K562 (cell line): ENCODE data around the gene COPG2. TPM values are rescaled to one million over a fixed set of nuclear protein-coding genes. Genes with fewer than 3 reads are reported as not detected.
A peak's percentile ranks its signal among the peaks of the same experiment; 100 is the strongest.

ENCODE experiments used
- ATAC-seq: fragments of 200-7000 bp; cut with Tn5 transposase; 3 replicates; pipeline ENCODE4 v1.9.1; 2020; ENCODE audit warnings: moderate library complexity
- BruUV-seq: library from RNA; stranded (reverse); fragments of 400-500 nt; replicated peaks from 2 replicates; lab custom pipeline; 2021; lab: Mats Ljungman, UMichigan
- CTCF ChIA-PET: fragments of 300-600 bp; formaldehyde crosslinking; extraction: SDS; loops from one replicate; lab custom pipeline; 2021; ENCODE audit warnings: low intra/inter-chr PET ratio; lab: Yijun Ruan, JAX
- POLR2A ChIA-PET: fragments of 300-600, 350-650 bp; sonication (Branson Sonifier 250); formaldehyde crosslinking; extraction: SDS; loops from one replicate; lab custom pipeline; 2021; ENCODE audit warnings: antibody characterized with exemption, inconsistent platforms; lab: Yijun Ruan, JAX
- DNase-seq, 4 experiments: peaks; one replicate each; pipeline versions ENCODE4 v3.0.0 to v3.0.0-alpha.2; 2011 to 2018; ENCODE audit warnings: low spot score in 3 of 4, mixed read lengths in 3 of 4; ENCODE audit errors: extremely low read depth in 1 of 4
- FAIRE-seq: peaks from 2 replicates; lab custom pipeline; 2011; peaks lifted over from hg19 to GRCh38; lab: Jason Lieb, UNC
- H2AFZ ChIP-seq: 2 replicates; pipeline ENCODE4 v1.6.0; 2011; ENCODE audit warnings: low read depth, low read length, control low read depth, inconsistent platforms
- H3K27ac ChIP-seq: fragments of 200-600 bp; 3 replicates; pipeline ENCODE4 v1.8.0; 2011; ENCODE audit warnings: low read depth, mild to moderate bottlenecking, control low read depth, inconsistent platforms, low read length, moderate library complexity, mixed read lengths; ENCODE audit errors: extremely low read depth
- H3K27me3 ChIP-seq, 2 experiments: fragments of 300-600 bp in 1 of 2; 2 replicates in 1 of 2; 3 replicates in 1 of 2; pipeline versions ENCODE4 v1.6.0 to v1.8.0; 2011; ENCODE audit warnings: inconsistent platforms in 2 of 2, low read length in 2 of 2, mild to moderate bottlenecking in 1 of 2, mixed read lengths in 1 of 2, moderate library complexity in 1 of 2; ENCODE audit not compliant: control insufficient read depth in 2 of 2, insufficient read depth in 2 of 2
- H3K36me3 ChIP-seq: fragments of 300-600 bp; 3 replicates; pipeline ENCODE4 v1.8.0; 2011; ENCODE audit warnings: mild to moderate bottlenecking, low read length, inconsistent platforms; ENCODE audit not compliant: control insufficient read depth, insufficient read depth
- H3K4me1 ChIP-seq, 2 experiments: fragments of 200-600 bp in 1 of 2; replicated peaks in 1 of 2; 2 replicates in 1 of 2; 3 replicates in 1 of 2; pipeline versions ENCODE4 v1.5.1 to v1.8.0; 2011; ENCODE audit warnings: inconsistent platforms in 2 of 2, low read length in 2 of 2, mild to moderate bottlenecking in 1 of 2, mixed read lengths in 1 of 2, moderate library complexity in 1 of 2; ENCODE audit not compliant: control insufficient read depth in 2 of 2, insufficient read depth in 2 of 2
- H3K4me2 ChIP-seq: 2 replicates; pipeline ENCODE4 v1.6.1; 2011; ENCODE audit warnings: low read length, control low read depth, inconsistent platforms, mixed read lengths; ENCODE audit not compliant: insufficient read depth
- H3K4me3 ChIP-seq: fragments of 200-600 bp; sonication (generic), shearing (Covaris generic); 2 replicates; pipeline ENCODE4 v1.5.1; 2016; ENCODE audit warnings: control low read depth, inconsistent platforms
- H3K79me2 ChIP-seq: fragments of 200-600 bp; 3 replicates; pipeline ENCODE4 v1.8.0; 2011; ENCODE audit warnings: low read length, inconsistent platforms; ENCODE audit not compliant: control insufficient read depth, insufficient read depth
- H3K9ac ChIP-seq, 2 experiments: 2 replicates each; pipeline versions ENCODE4 v1.6.0 to v1.6.1; 2011; ENCODE audit warnings: low read depth in 2 of 2, low read length in 2 of 2, control low read depth in 1 of 2, inconsistent platforms in 1 of 2, mild to moderate bottlenecking in 1 of 2, mixed read lengths in 1 of 2; ENCODE audit not compliant: insufficient read depth in 1 of 2
- H3K9me1 ChIP-seq: one replicate; pipeline ENCODE4 v1.6.0; 2011; ENCODE audit warnings: inconsistent platforms, mild to moderate bottlenecking, low read length, moderate library complexity; ENCODE audit not compliant: control insufficient read depth, insufficient read depth
- H3K9me3 ChIP-seq: replicated peaks from 2 replicates; pipeline ENCODE4 v1.5.1; 2011; ENCODE audit warnings: low read depth, low read length, inconsistent platforms; ENCODE audit not compliant: control insufficient read depth, insufficient read depth
- H4K20me1 ChIP-seq: replicated peaks from 2 replicates; pipeline ENCODE4 v1.6.1; 2011; ENCODE audit warnings: low read length, inconsistent platforms, mixed read lengths; ENCODE audit not compliant: control insufficient read depth, insufficient read depth
- NCOR1 ChIP-seq: fragments of 450-650 bp; IDR thresholded peaks from 2 replicates; pipeline ENCODE4 v1.6.1; 2016; ENCODE audit warnings: mild to moderate bottlenecking, moderate library complexity
- WGBS: fragments of 100-300 bp; shearing (Covaris generic); methylation state at CpG from one replicate; pipeline ENCODE4 v1.1.6; 2016; ENCODE audit warnings: low coverage, mixed read lengths; ENCODE audit not compliant: insufficient coverage; ENCODE audit errors: missing lambda C conversion rate; 5-methylcytosine and 5-hydroxymethylcytosine counted together
- in situ Hi-C: fragments of 300-500 bp; cut with MboI; formaldehyde crosslinking; loops from 4 replicates; pipeline ENCODE4 v1.15.0; 2018; ENCODE audit warnings: inconsistent platforms, mixed read lengths
- intact Hi-C: fragments of 100-400 bp; cut with micrococcal nuclease; formaldehyde crosslinking; loops from 2 replicates; pipeline ENCODE4 v1.14.2; 2022
- polyA plus RNA-seq, 8 experiments: library from polyadenylated mRNA; depleted of rRNA in 4 of 8; stranded (reverse) in 5 of 8; unstranded in 3 of 8; fragments of >200 nt; fragmentation: Nextera tagmentation in 2 of 8; fragmentation: Illumina TruSeq in 1 of 8; extraction: Ambion mirVana in 2 of 8; extraction: Trizol in 1 of 8; gene quantifications; 2 replicates each; pipeline versions ENCODE4 v1.2.1 to v1.2.3, GENCODE V29; 2011 to 2014; ENCODE audit warnings: inconsistent platforms in 1 of 8, missing spikeins in 1 of 8
- total RNA-seq, 7 experiments: library from RNA; depleted of rRNA in 6 of 7; stranded (reverse); fragments of >200 nt in 6 of 7; fragmentation: Illumina TruSeq in 2 of 7; extraction: Trizol in 2 of 7; gene quantifications; 2 replicates each; pipeline versions ENCODE4 v1.2.1 to v1.2.3, GENCODE V29; 2011 to 2021; ENCODE audit warnings: low replicate concordance in 1 of 7
- TF ChIP-seq, protein P1 (sequence below), 2 experiments: fragments of 450-650 bp in 1 of 2; sonication (generic) in 1 of 2; formaldehyde crosslinking in 1 of 2; IDR thresholded peaks; 2 replicates each; pipeline versions ENCODE4 v1.7.1 to v1.9.0; 2016 to 2022; ENCODE audit warnings: inconsistent platforms in 1 of 2, mild to moderate bottlenecking in 1 of 2, missing genetic modification reagents in 1 of 2

The COPG2 gene
- total and polyA plus RNA-seq, 9 of the 15 experiments (the other 6 are each of a cell fraction or from before 2014, with no cell fraction given), result 6.6 to 104 (median 32.5) TPM

DNA sequence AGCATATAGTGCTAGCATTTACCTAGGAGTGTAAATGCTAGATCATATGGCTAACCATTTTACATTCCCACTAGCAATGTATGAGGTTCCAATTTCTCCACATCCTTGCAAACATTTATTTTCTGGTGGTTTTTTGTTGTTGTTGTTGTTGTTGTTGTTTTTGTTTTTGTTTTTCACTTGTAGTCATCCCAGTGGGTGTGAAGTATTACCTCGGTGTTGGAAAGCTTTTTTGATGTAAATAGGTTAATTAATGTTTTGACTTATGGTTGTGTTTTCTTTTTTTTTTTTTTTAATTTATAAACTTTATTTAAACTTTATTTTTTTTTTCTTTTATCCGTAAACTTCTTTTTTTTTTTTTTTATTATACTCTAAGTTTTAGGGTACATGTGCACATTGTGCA, 33.1 kb upstream of the COPG2 start:
- no peak for FAIRE-seq
- no peak overlapping the region for H2AFZ ChIP-seq
- no peak for ATAC-seq
- H3K27ac ChIP-seq, result no peak overlapping the region
- no TSS peak for BruUV-seq
- 18% methylated on average over 1 of the region's 2 CpGs for WGBS
- H3K36me3 ChIP-seq, result no peaks in the 10 kb centered on the region
- no peak overlapping the region for H3K9ac ChIP-seq
- no peaks in the 10 kb centered on the region for H3K9me1 ChIP-seq
- H3K27me3 ChIP-seq, result peaks cover 2 to 7% of the 10 kb centered on the region in 2 experiments; a peak in 2 of 5 replicates
- POLR2A ChIA-PET, result interaction anchor here (1.0 kb wide), 1 partner anchor 31 kb away, joined by 3 read pairs; no protein-coding TSS in a partner anchor
- H3K4me2 ChIP-seq, result no peak overlapping the region
- no peak overlapping the region for H3K4me3 ChIP-seq
- in situ Hi-C loops, result no loop called here
- H4K20me1 ChIP-seq, result no peaks in the 10 kb centered on the region
- CTCF ChIA-PET, result no interaction called here
- no peaks in the 10 kb centered on the region for H3K79me2 ChIP-seq
- intact Hi-C loops, result no loop called here
- no peak for DNase-seq
- H3K4me1 ChIP-seq, result no peaks in the 10 kb centered on the region
- no peak for TF ChIP-seq NCOR1
- TF ChIP-seq, protein P1, sequence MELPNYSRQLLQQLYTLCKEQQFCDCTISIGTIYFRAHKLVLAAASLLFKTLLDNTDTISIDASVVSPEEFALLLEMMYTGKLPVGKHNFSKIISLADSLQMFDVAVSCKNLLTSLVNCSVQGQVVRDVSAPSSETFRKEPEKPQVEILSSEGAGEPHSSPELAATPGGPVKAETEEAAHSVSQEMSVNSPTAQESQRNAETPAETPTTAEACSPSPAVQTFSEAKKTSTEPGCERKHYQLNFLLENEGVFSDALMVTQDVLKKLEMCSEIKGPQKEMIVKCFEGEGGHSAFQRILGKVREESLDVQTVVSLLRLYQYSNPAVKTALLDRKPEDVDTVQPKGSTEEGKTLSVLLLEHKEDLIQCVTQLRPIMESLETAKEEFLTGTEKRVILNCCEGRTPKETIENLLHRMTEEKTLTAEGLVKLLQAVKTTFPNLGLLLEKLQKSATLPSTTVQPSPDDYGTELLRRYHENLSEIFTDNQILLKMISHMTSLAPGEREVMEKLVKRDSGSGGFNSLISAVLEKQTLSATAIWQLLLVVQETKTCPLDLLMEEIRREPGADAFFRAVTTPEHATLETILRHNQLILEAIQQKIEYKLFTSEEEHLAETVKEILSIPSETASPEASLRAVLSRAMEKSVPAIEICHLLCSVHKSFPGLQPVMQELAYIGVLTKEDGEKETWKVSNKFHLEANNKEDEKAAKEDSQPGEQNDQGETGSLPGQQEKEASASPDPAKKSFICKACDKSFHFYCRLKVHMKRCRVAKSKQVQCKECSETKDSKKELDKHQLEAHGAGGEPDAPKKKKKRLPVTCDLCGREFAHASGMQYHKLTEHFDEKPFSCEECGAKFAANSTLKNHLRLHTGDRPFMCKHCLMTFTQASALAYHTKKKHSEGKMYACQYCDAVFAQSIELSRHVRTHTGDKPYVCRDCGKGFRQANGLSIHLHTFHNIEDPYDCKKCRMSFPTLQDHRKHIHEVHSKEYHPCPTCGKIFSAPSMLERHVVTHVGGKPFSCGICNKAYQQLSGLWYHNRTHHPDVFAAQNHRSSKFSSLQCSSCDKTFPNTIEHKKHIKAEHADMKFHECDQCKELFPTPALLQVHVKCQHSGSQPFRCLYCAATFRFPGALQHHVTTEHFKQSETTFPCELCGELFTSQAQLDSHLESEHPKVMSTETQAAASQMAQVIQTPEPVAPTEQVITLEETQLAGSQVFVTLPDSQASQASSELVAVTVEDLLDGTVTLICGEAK (IDR thresholded peaks at IDR 0.05), result peak; percentile 76; the same call in 1 of the 2 replicates
- TF ChIP-seq, protein P1 (CRISPR knock-in tag; IDR thresholded peaks at IDR 0.05), result peak; percentile 63; the same call in 1 of the 2 replicates
- no peaks in the 10 kb centered on the region for H3K9me3 ChIP-seq
